ENCODE data around the gene KCTD7.
"Not testable (repeated sequence)": the region's sequence is repeated elsewhere in the genome, so short reads cannot be mapped to it uniquely, and the experiment has no call there.

The KCTD7 gene

GRCh38 chr7:66681491-66682349 is 53.0 kb downstream of the KCTD7 start:
- DNase-seq (ENCODE audit: low read depth, low spot score): peak; percentile 86

- no peak for DNase-seq (ENCODE audit: low read depth, low spot score)
These were observed 53.8 kb downstream of the KCTD7 start for GRCh38 chr7:66682350-66683093.

- not testable (repeated sequence) for DNase-seq (ENCODE audit: low read depth, low spot score)
These were observed 54.6 kb downstream of the KCTD7 start for GRCh38 chr7:66683094-66683769.

GRCh38 chr7:66683770-66684123 is 55.1 kb downstream of the KCTD7 start:
- DNase-seq (ENCODE audit: low read depth, low spot score): no peak

GRCh38 chr7:66685663-66686062 is 57.0 kb downstream of the KCTD7 start:
- not testable (repeated sequence) for DNase-seq (ENCODE audit: low read depth, low spot score)

- DNase-seq (ENCODE audit: low read depth, low spot score): no peak
These were observed 58.5 kb downstream of the KCTD7 start for GRCh38 chr7:66687186-66687585.

GRCh38 chr7:66687672-66688071 is 59.0 kb downstream of the KCTD7 start:
- not testable (repeated sequence) for DNase-seq (ENCODE audit: low read depth, low spot score)

- no peak for DNase-seq (ENCODE audit: low read depth, low spot score)
These were observed 60.4 kb downstream of the KCTD7 start for GRCh38 chr7:66689081-66689480.

- no peak for DNase-seq (ENCODE audit: low read depth, low spot score)
These were observed 64.7 kb downstream of the KCTD7 start for GRCh38 chr7:66693331-66693730.
